Measurements from ENCODE around the gene EFHC1.
A peak's percentile ranks its signal among the peaks of the same experiment; 100 is the strongest.

EFHC1 gene

GRCh38 chr6:52522151-52522626, 102.0 kb downstream of the EFHC1 start:
- no peak for DNase-seq

- no peak for DNase-seq
Observed at GRCh38 chr6:52522655-52523054, 102.5 kb downstream of the EFHC1 start.

- DNase-seq, result no peak
Observed at GRCh38 chr6:52523378-52524142, 103.4 kb downstream of the EFHC1 start.

GRCh38 chr6:52524918-52525317, 104.8 kb downstream of the EFHC1 start:
- DNase-seq, result no peak

- DNase-seq, result no peak
Observed at GRCh38 chr6:52526634-52527033, 106.5 kb downstream of the EFHC1 start.

- no peak for DNase-seq
Observed at GRCh38 chr6:52527436-52527835, 107.3 kb downstream of the EFHC1 start.

- no peak for DNase-seq
Observed at GRCh38 chr6:52529311-52529710, 109.2 kb downstream of the EFHC1 start.

GRCh38 chr6:52530351-52530750, 110.2 kb downstream of the EFHC1 start:
- DNase-seq, result no peak

- DNase-seq, result no peak
Observed at GRCh38 chr6:52531396-52531795, 111.3 kb downstream of the EFHC1 start.

- DNase-seq, result no peak
Observed at GRCh38 chr6:52531834-52532233, 111.7 kb downstream of the EFHC1 start.

GRCh38 chr6:52532457-52532856, 112.3 kb downstream of the EFHC1 start:
- DNase-seq, result no peak

- DNase-seq, result no peak
Observed at GRCh38 chr6:52533491-52533890, 113.3 kb downstream of the EFHC1 start.

- no peak for DNase-seq
Observed at GRCh38 chr6:52534363-52534762, 114.2 kb downstream of the EFHC1 start.

GRCh38 chr6:52534966-52535390, 114.8 kb downstream of the EFHC1 start:
- no peak for DNase-seq

GRCh38 chr6:52535711-52536423, 115.7 kb downstream of the EFHC1 start:
- DNase-seq, result peak in 1 of 2 donors; percentile 1

GRCh38 chr6:52536424-52536916, 116.3 kb downstream of the EFHC1 start:
- no peak for DNase-seq

GRCh38 chr6:52537001-52537753, 117.0 kb downstream of the EFHC1 start:
- DNase-seq, result peak in 1 of 2 donors; percentile 1

GRCh38 chr6:52538252-52538900, 118.2 kb downstream of the EFHC1 start:
- DNase-seq, result no peak

GRCh38 chr6:52538901-52539354, 118.8 kb downstream of the EFHC1 start:
- DNase-seq, result no peak

GRCh38 chr6:52539607-52540006, 119.5 kb downstream of the EFHC1 start:
- DNase-seq, result no peak

- no peak for DNase-seq
Observed at GRCh38 chr6:52540286-52540902, 120.3 kb downstream of the EFHC1 start.

GRCh38 chr6:52541135-52541534, 121.0 kb downstream of the EFHC1 start:
- no peak for DNase-seq

Measured in CD4-positive, alpha-beta T cell treated with Interferon alpha-2 for 1 hour (primary cell).